ENCODE data around the gene HOXC6. TPM values are rescaled to one million over a fixed set of nuclear protein-coding genes. Genes with fewer than 3 reads are reported as not detected.
A peak's percentile ranks its signal among the peaks of the same experiment; 100 is the strongest.

Gene HOXC6
- total RNA-seq, 1 donor from 2014 or later = not detected

DNA sequence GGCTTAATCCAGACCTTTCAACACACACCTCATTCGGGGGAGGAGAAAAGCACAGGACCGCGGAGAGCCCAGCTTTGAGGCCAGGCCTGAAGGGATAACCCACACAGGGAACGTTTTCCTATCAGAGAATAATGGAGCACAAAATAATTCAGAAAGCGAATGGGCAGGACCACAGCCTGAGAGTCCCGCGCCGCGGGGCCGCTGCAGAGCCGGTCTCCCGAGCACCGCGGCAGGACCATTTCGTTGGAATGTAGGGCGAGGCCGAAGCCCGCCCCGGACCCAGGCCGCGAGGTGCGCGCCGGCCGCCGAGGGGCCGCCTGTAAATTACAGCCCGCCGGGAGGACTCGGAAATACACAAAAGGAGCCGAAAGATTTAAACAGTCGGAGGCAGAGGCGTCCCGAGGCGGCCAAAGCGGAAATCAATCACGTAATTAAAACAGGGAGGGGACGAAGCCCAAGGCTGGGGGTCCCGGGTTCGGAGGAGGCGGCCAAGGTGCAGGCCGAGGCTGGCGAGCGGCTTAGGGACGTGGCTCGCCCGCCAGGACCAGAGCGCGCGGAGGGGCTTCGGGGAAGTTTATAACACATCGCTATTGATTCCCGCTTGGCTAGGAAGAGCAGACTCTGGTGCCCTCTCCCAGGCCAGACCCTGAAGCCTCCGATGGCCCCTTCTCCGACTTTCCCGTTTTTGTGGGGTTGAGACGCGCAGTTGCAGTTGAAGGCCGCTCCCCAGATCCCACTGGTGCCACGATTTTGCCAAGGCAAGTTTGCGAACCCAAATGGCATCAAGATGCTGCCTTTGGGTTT is 19.1 kb downstream of the HOXC6 start:
- Histone ChIP-seq H3K27me3 (peaks cover 100% of the 10 kb centered on the region), H3K36me3 (no peaks in the 10 kb centered on the region), H3K79me2 (ENCODE audit: low read depth) (no peaks in the 10 kb centered on the region), H3K9ac (no peak overlapping the region), H3K9me3 (ENCODE audit: low read depth) (no peaks in the 10 kb centered on the region), H4K20me1 (ENCODE audit: low read depth) (peaks cover 70% of the 10 kb centered on the region), H3K4me3 (no peak overlapping the region), H3K4me2 (no peak overlapping the region), H2AFZ (replicated peaks) (no peak overlapping the region), H3K4me1 (no peaks in the 10 kb centered on the region), H3K27ac (no peak overlapping the region), H3F3A (ENCODE audit: low read depth) (no peaks in the 10 kb centered on the region)
- no peak overlapping the region for H3K4me3 Mint-ChIP-seq
- peak; percentile 63 for DNase-seq (ENCODE audit: low spot score)
- H3K27ac Mint-ChIP-seq = no peak overlapping the region
- H3K27me3 Mint-ChIP-seq (ENCODE audit: insufficient read depth, low read depth) = peaks cover 95% of the 10 kb centered on the region
- no peaks in the 10 kb centered on the region for H3K4me1 Mint-ChIP-seq
- H3K36me3 Mint-ChIP-seq = no peaks in the 10 kb centered on the region
- H3K9me3 Mint-ChIP-seq = peaks cover 5% of the 10 kb centered on the region
- TF ChIP-seq, protein P1, sequence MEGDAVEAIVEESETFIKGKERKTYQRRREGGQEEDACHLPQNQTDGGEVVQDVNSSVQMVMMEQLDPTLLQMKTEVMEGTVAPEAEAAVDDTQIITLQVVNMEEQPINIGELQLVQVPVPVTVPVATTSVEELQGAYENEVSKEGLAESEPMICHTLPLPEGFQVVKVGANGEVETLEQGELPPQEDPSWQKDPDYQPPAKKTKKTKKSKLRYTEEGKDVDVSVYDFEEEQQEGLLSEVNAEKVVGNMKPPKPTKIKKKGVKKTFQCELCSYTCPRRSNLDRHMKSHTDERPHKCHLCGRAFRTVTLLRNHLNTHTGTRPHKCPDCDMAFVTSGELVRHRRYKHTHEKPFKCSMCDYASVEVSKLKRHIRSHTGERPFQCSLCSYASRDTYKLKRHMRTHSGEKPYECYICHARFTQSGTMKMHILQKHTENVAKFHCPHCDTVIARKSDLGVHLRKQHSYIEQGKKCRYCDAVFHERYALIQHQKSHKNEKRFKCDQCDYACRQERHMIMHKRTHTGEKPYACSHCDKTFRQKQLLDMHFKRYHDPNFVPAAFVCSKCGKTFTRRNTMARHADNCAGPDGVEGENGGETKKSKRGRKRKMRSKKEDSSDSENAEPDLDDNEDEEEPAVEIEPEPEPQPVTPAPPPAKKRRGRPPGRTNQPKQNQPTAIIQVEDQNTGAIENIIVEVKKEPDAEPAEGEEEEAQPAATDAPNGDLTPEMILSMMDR (IDR thresholded peaks at IDR 0.05) = no peak
- TF ChIP-seq EZH2 (IDR thresholded peaks at IDR 0.05) (peak; percentile 100), EZH2phosphoT487 (IDR thresholded peaks at IDR 0.05) (peak; percentile 98)

DNA sequence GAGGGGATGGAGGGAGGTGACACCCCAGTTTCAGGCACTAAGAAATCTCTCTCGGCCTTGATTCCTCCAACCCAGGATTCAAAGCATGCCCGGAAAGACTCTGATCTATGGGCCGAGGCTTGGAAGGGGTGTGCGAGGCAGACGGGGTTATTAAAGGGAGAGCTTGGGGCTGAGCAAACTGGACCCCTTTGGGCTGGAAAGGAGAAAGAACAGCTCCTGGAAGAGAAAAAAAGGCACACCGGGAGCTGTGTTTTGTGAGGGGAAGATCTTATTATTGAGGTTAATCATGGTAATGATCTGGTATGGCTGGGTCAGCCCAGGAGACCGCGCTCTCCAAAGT is 19.7 kb downstream of the HOXC6 start:
- Histone ChIP-seq H3K4me2 (no peak overlapping the region), H3K79me2 (ENCODE audit: low read depth) (no peaks in the 10 kb centered on the region), H3K27me3 (peaks cover 100% of the 10 kb centered on the region), H3K9ac (no peak overlapping the region), H2AFZ (replicated peaks) (no peak overlapping the region), H4K20me1 (ENCODE audit: low read depth) (peaks cover 73% of the 10 kb centered on the region), H3K36me3 (no peaks in the 10 kb centered on the region), H3K4me1 (no peaks in the 10 kb centered on the region), H3K4me3 (no peak overlapping the region), H3K9me3 (ENCODE audit: low read depth) (no peaks in the 10 kb centered on the region), H3K27ac (no peak overlapping the region), H3F3A (ENCODE audit: low read depth) (no peaks in the 10 kb centered on the region)
- Mint-ChIP-seq H3K4me3 (no peak overlapping the region), H3K4me1 (no peaks in the 10 kb centered on the region), H3K27ac (no peak overlapping the region), H3K9me3 (peaks cover 5% of the 10 kb centered on the region), H3K27me3 (ENCODE audit: insufficient read depth, low read depth) (peaks cover 95% of the 10 kb centered on the region), H3K36me3 (no peaks in the 10 kb centered on the region)
- peak; percentile 24 for DNase-seq (ENCODE audit: low spot score)
- TF ChIP-seq EZH2phosphoT487 (IDR thresholded peaks at IDR 0.05) = no peak
- TF ChIP-seq, protein P1 (IDR thresholded peaks at IDR 0.05) = no peak
- no peak for TF ChIP-seq EZH2 (IDR thresholded peaks at IDR 0.05)

GRCh38 chr12:54048406-54049093 is 20.3 kb downstream of the HOXC6 start:
- TF ChIP-seq, protein P1 (IDR thresholded peaks at IDR 0.05) = no peak
- TF ChIP-seq EZH2 (IDR thresholded peaks at IDR 0.05) (no peak), EZH2phosphoT487 (IDR thresholded peaks at IDR 0.05) (no peak)
- Mint-ChIP-seq H3K9me3 (peaks cover 5% of the 10 kb centered on the region), H3K4me1 (no peaks in the 10 kb centered on the region), H3K27ac (no peak overlapping the region), H3K27me3 (ENCODE audit: insufficient read depth, low read depth) (peaks cover 93% of the 10 kb centered on the region), H3K36me3 (no peaks in the 10 kb centered on the region), H3K4me3 (no peak overlapping the region)
- H3K79me2 ChIP-seq (ENCODE audit: low read depth) = no peaks in the 10 kb centered on the region
- H3K27me3 ChIP-seq = peaks cover 100% of the 10 kb centered on the region
- H2AFZ ChIP-seq (replicated peaks) = no peak overlapping the region
- no peak overlapping the region for H3K9ac ChIP-seq
- no peak overlapping the region for H3K4me3 ChIP-seq
- H4K20me1 ChIP-seq (ENCODE audit: low read depth) = peaks cover 78% of the 10 kb centered on the region
- DNase-seq (ENCODE audit: low spot score) = no peak
- no peaks in the 10 kb centered on the region for H3F3A ChIP-seq (ENCODE audit: low read depth)
- no peaks in the 10 kb centered on the region for H3K4me1 ChIP-seq
- no peak overlapping the region for H3K4me2 ChIP-seq
- no peaks in the 10 kb centered on the region for H3K9me3 ChIP-seq (ENCODE audit: low read depth)
- no peaks in the 10 kb centered on the region for H3K36me3 ChIP-seq
- no peak overlapping the region for H3K27ac ChIP-seq
